Measurements from ENCODE around the gene DES.

Gene DES

GRCh38 chr2:219451661-219452360 is 33.6 kb downstream of the DES start:
- H3K27ac ChIP-seq: no peak overlapping the region
- TF ChIP-seq ZFX (IDR thresholded peaks at IDR 0.05; ENCODE audit: borderline replicate concordance) (no peak), CTCF (IDR thresholded peaks at IDR 0.05) (no peak)

- TF ChIP-seq ZFX (IDR thresholded peaks at IDR 0.05; ENCODE audit: borderline replicate concordance): no peak
- no peak for TF ChIP-seq CTCF (IDR thresholded peaks at IDR 0.05)
- H3K27ac ChIP-seq: no peak overlapping the region
These were observed 34.5 kb downstream of the DES start for GRCh38 chr2:219452361-219453317.

- no peak overlapping the region for H3K27ac ChIP-seq
- TF ChIP-seq ZFX (IDR thresholded peaks at IDR 0.05; ENCODE audit: borderline replicate concordance): no peak
- no peak for TF ChIP-seq CTCF (IDR thresholded peaks at IDR 0.05)
These were observed 35.8 kb downstream of the DES start for GRCh38 chr2:219453671-219454590.

- no peak for TF ChIP-seq ZFX (IDR thresholded peaks at IDR 0.05; ENCODE audit: borderline replicate concordance)
- TF ChIP-seq CTCF (IDR thresholded peaks at IDR 0.05): no peak
- no peak overlapping the region for H3K27ac ChIP-seq
These were observed 37.4 kb downstream of the DES start for GRCh38 chr2:219455581-219455980.

GRCh38 chr2:219457784-219458369 is 39.7 kb downstream of the DES start:
- TF ChIP-seq CTCF (IDR thresholded peaks at IDR 0.05): no peak
- TF ChIP-seq ZFX (IDR thresholded peaks at IDR 0.05; ENCODE audit: borderline replicate concordance): no peak
- H3K27ac ChIP-seq: no peak overlapping the region

- H3K27ac ChIP-seq: no peak overlapping the region
- no peak for TF ChIP-seq ZFX (IDR thresholded peaks at IDR 0.05; ENCODE audit: borderline replicate concordance)
- TF ChIP-seq CTCF (IDR thresholded peaks at IDR 0.05): no peak
These were observed 40.8 kb downstream of the DES start for GRCh38 chr2:219458996-219459395.

All from 22Rv1 (cell line).